Hepatocyte (in vitro differentiated cells): Measurements from ENCODE around the gene ELMOD3. TPM values are rescaled to one million over a fixed set of nuclear protein-coding genes. Genes with fewer than 3 reads are reported as not detected.

Source experiments
- DNase-seq: peaks from one replicate; pipeline ENCODE4 v3.0.0-alpha.2; 2016; ENCODE audit warnings: low spot score
- H2AFZ ChIP-seq: fragments of 200-600 bp; sonication (generic); 2 replicates; pipeline ENCODE4 v1.6.0; 2016; ENCODE audit warnings: antibody characterized with exemption, mild to moderate bottlenecking
- H3K27ac ChIP-seq: fragments of 200-600 bp; sonication (generic); 2 replicates; pipeline ENCODE4 v1.5.1; 2016; ENCODE audit warnings: mild to moderate bottlenecking
- H3K27me3 ChIP-seq: fragments of 200-600 bp; sonication (generic); 2 replicates; pipeline ENCODE4 v1.6.1; 2016
- H3K36me3 ChIP-seq: fragments of 200-600 bp; sonication (generic); replicated peaks from 2 replicates; pipeline ENCODE4 v1.5.1; 2016; ENCODE audit warnings: low read depth; ENCODE audit not compliant: insufficient read depth
- H3K4me1 ChIP-seq: fragments of 200-600 bp; sonication (generic); 2 replicates; pipeline ENCODE4 v1.5.1; 2016; ENCODE audit warnings: mild to moderate bottlenecking, moderate library complexity; ENCODE audit not compliant: insufficient read depth
- H3K4me2 ChIP-seq: fragments of 200-600 bp; sonication (generic); 2 replicates; pipeline ENCODE4 v1.6.0; 2016
- H3K4me3 ChIP-seq: fragments of 200-600 bp; sonication (generic); 2 replicates; pipeline ENCODE4 v1.5.1; 2016; ENCODE audit warnings: mild to moderate bottlenecking
- H3K79me2 ChIP-seq: fragments of 200-600 bp; sonication (generic); 2 replicates; pipeline ENCODE4 v1.6.0; 2017; ENCODE audit warnings: mild to moderate bottlenecking
- H3K9me2 ChIP-seq: fragments of 200-600 bp; sonication (generic); replicated peaks from 2 replicates; pipeline ENCODE4 v1.6.0; 2017; ENCODE audit warnings: mild to moderate bottlenecking; ENCODE audit not compliant: insufficient read depth
- H3K9me3 ChIP-seq: fragments of 200-600 bp; sonication (generic); 2 replicates; pipeline ENCODE4 v1.5.1; 2016; ENCODE audit warnings: low read depth, mild to moderate bottlenecking
- H4K20me1 ChIP-seq: fragments of 200-600 bp; sonication (generic); 2 replicates; pipeline ENCODE4 v1.6.0; 2016; ENCODE audit warnings: mild to moderate bottlenecking; ENCODE audit not compliant: insufficient read depth, poor library complexity, severe bottlenecking
- EZH2 ChIP-seq: fragments of 200-600 bp; sonication (generic); IDR thresholded peaks from 2 replicates; pipeline ENCODE4 v1.6.1; 2016; ENCODE audit warnings: antibody characterized with exemption, mild to moderate bottlenecking, borderline replicate concordance
- EZH2phosphoT487 ChIP-seq: fragments of 200-600 bp; sonication (generic); IDR thresholded peaks from one replicate; pipeline ENCODE4 v1.6.1; 2018; ENCODE audit warnings: antibody characterized with exemption, mild to moderate bottlenecking, low read depth, moderate library complexity; ENCODE audit not compliant: unreplicated experiment, severe bottlenecking
- WGBS: methylation state at CpG from one replicate; pipeline ENCODE4 v1.1.6; 2016; ENCODE audit warnings: low lambda C conversion rate; ENCODE audit errors: missing lambda C conversion rate; 5-methylcytosine and 5-hydroxymethylcytosine counted together
- polyA plus RNA-seq: library from polyadenylated mRNA; unstranded; fragments of >200 nt; fragmentation: Nextera tagmentation; extraction: Ambion mirVana; gene quantifications from 2 replicates; pipeline ENCODE4 v1.2.1, GENCODE V29; 2016
- total RNA-seq: library from RNA; depleted of rRNA; stranded (reverse); fragments of >200 nt; gene quantifications from 2 replicates; pipeline ENCODE4 v1.2.3, GENCODE V29; 2014
- TF ChIP-seq, protein P1 (sequence below): fragments of 200-600 bp; sonication (generic); IDR thresholded peaks from 2 replicates; pipeline ENCODE4 v1.5.1; 2016; ENCODE audit warnings: antibody characterized with exemption, mild to moderate bottlenecking; ENCODE audit not compliant: poor library complexity

ELMOD3 gene
- total and polyA plus RNA-seq, 2 experiments from 2014 or later, result 18.1 to 25.1 TPM

DNA sequence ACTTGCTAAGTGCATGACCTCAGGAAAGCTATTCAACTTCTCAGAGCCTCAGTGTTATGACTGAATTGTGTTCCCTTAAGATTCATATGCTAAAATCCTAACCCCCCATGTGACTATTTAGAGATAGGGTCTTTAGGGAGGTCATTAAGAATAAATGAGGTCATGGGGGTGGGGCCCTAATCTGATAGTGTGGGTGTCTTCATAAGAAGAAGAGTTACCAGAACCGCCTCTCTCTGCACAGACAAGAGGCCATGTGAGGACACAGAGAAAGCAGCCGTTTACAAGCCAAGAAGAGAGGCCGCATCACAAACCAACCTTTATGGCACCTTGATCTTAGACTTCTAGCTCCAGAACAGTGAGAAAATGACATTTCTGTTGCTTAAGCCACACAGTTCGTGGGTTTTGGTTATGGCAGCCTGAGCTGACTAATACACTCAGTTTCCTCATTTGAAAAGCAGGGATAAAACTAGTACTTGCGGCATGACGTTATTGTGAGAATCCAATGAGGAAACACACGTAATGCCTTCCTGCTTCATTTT is 73.8 kb downstream of the ELMOD3 start:
- 81% methylated on average over 7 of the region's 7 CpGs for WGBS
- TF ChIP-seq, protein P1, sequence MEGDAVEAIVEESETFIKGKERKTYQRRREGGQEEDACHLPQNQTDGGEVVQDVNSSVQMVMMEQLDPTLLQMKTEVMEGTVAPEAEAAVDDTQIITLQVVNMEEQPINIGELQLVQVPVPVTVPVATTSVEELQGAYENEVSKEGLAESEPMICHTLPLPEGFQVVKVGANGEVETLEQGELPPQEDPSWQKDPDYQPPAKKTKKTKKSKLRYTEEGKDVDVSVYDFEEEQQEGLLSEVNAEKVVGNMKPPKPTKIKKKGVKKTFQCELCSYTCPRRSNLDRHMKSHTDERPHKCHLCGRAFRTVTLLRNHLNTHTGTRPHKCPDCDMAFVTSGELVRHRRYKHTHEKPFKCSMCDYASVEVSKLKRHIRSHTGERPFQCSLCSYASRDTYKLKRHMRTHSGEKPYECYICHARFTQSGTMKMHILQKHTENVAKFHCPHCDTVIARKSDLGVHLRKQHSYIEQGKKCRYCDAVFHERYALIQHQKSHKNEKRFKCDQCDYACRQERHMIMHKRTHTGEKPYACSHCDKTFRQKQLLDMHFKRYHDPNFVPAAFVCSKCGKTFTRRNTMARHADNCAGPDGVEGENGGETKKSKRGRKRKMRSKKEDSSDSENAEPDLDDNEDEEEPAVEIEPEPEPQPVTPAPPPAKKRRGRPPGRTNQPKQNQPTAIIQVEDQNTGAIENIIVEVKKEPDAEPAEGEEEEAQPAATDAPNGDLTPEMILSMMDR, result no peak
- TF ChIP-seq EZH2phosphoT487 (no peak), EZH2 (no peak)
- H3K27me3 ChIP-seq, result no peaks in the 10 kb centered on the region
- H3K4me3 ChIP-seq, result no peak overlapping the region
- H4K20me1 ChIP-seq, result no peaks in the 10 kb centered on the region
- H3K9me2 ChIP-seq, result no peaks in the 10 kb centered on the region
- H3K4me2 ChIP-seq, result no peak overlapping the region
- no peaks in the 10 kb centered on the region for H3K79me2 ChIP-seq
- no peak for DNase-seq
- no peaks in the 10 kb centered on the region for H3K36me3 ChIP-seq
- H3K9me3 ChIP-seq, result no peaks in the 10 kb centered on the region
- no peak overlapping the region for H3K27ac ChIP-seq
- peaks cover 23% of the 10 kb centered on the region for H3K4me1 ChIP-seq
- no peak overlapping the region for H2AFZ ChIP-seq

DNA sequence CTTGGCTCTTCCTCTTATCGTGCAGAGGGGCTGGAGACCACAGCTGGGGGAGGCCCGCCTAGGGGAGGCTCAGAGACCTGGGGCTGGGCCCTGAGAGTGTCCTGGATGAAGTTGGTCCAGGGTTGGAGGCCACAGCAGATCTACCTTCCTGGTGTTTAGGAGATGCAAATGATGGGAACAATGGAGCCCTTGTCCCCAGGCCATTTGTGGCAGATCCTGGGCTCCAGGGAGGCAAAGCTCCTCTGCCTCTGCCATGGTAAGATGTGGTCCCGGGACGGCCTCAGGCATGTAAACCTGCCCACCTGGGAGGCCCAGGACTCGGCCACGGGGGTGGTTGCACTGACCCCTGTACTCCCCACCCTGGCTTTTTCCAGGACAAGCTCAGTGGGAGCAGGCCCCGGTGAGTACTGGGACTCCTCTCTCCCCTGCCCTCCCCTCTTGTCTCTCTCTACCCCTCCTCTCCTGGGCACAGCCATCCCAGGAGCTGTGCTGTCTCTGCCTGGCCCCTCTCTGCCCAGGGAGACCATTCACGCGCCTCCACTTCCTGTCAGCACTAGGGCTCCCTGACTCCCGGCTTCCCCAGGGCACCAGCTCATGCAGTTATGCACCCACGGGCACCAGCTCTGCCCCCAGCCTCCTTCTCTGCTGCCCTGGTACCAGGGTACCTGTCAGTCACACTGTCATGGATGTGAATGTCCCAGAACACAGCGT is 74.8 kb downstream of the ELMOD3 start:
- no peak for TF ChIP-seq EZH2
- TF ChIP-seq, protein P1, result no peak
- no peak for TF ChIP-seq EZH2phosphoT487
- H3K4me1 ChIP-seq, result peaks cover 31% of the 10 kb centered on the region
- no peaks in the 10 kb centered on the region for H3K9me2 ChIP-seq
- H3K4me2 ChIP-seq, result no peak overlapping the region
- no peak for DNase-seq
- no peak overlapping the region for H3K4me3 ChIP-seq
- H3K27me3 ChIP-seq, result no peaks in the 10 kb centered on the region
- H3K27ac ChIP-seq, result peak overlapping the region; percentile 88
- no peaks in the 10 kb centered on the region for H3K79me2 ChIP-seq
- H2AFZ ChIP-seq, result no peak overlapping the region
- H4K20me1 ChIP-seq, result no peaks in the 10 kb centered on the region
- no peaks in the 10 kb centered on the region for H3K36me3 ChIP-seq
- H3K9me3 ChIP-seq, result no peaks in the 10 kb centered on the region
- 83% methylated on average over 12 of the region's 12 CpGs for WGBS

DNA sequence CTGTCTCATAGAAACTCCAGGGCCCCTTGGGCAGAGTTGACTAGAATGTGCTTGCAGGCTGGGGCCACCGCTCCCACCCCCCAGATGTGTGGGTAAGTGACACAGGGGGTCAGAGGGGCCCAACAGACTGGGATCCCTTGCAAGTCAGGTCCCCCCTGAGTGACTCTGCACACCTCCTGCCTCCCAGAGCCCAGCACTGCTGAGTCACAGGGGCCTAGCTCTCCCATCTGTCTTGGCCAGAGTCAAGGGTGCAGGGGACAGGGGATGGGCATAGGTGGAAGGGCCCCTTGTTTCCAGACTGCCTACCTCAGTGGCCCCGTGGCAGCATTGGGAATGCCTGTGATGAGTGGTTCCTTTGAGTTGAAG is 75.3 kb downstream of the ELMOD3 start:
- Histone ChIP-seq H3K4me1 (peaks cover 31% of the 10 kb centered on the region), H2AFZ (no peak overlapping the region), H3K79me2 (no peaks in the 10 kb centered on the region), H3K36me3 (no peaks in the 10 kb centered on the region), H3K27me3 (no peaks in the 10 kb centered on the region), H3K4me2 (no peak overlapping the region), H3K9me2 (no peaks in the 10 kb centered on the region), H4K20me1 (no peaks in the 10 kb centered on the region), H3K4me3 (no peak overlapping the region), H3K9me3 (no peaks in the 10 kb centered on the region), H3K27ac (peak overlapping the region; percentile 88)
- no peak for TF ChIP-seq EZH2phosphoT487
- TF ChIP-seq, protein P1, result no peak
- TF ChIP-seq EZH2, result no peak
- DNase-seq, result no peak
- WGBS, result 91% methylated on average over 2 of the region's 2 CpGs
